GM12872 (cell line): ENCODE measurements around the gene DDX54.

ENCODE experiments used
- CTCF ChIP-seq: IDR thresholded peaks from 3 replicates; pipeline ENCODE4 v1.5.1; 2011; ENCODE audit warnings: low read depth, mild to moderate bottlenecking, low read length, moderate library complexity; ENCODE audit not compliant: insufficient read depth

The DDX54 gene

GRCh38 chr12:113221997-113222729, 36.9 kb upstream of the DDX54 start:
- no peak for TF ChIP-seq CTCF

DNA sequence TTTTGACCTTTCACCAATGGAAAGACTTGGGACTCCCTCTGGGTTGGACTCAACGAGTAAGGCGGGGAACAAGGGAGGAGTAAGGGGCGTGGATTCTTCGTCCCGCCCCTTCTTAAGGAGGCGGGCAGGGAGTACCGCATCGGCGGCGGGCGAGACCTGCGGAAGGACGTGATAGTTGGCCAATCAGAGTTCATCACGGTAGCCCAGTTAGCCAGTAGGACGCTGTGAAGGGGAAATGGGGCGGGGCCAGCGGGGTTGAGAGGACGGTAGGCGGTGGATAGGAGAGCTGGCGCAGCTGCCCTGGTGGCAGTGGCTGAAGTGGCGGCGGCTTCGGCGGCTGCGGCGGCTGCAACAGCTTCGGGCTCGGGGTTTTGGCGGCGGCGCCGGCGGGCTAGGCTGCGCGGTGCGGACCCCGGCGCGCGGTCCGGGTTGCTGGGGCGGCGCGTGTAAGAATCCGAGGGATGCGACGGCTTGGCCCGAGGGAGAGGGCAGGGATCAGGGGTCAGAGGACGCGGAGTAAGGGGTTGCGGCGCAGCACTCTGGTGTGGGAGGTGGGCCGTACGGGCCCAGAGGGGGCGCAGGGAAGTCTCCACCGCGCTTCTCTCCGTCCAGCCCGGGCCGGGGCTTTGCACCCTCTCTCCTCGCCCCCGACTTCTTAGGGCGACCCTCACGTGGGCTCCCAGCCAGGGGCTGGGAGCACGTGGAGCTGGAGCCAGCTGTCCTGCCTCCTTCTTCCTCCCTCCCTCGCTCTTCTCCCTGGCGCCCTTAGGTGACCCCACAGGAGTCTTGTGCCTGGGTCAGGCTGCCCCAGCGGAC, 36.1 kb upstream of the DDX54 start, which contains the start of gene TPCN1:
Gene TPCN1, plus strand, starts transcription at position 284 of the 816 bp plus-strand sequence. CDS start 5,389 bp downstream, outside the sequence.
- no peak for TF ChIP-seq CTCF

DNA sequence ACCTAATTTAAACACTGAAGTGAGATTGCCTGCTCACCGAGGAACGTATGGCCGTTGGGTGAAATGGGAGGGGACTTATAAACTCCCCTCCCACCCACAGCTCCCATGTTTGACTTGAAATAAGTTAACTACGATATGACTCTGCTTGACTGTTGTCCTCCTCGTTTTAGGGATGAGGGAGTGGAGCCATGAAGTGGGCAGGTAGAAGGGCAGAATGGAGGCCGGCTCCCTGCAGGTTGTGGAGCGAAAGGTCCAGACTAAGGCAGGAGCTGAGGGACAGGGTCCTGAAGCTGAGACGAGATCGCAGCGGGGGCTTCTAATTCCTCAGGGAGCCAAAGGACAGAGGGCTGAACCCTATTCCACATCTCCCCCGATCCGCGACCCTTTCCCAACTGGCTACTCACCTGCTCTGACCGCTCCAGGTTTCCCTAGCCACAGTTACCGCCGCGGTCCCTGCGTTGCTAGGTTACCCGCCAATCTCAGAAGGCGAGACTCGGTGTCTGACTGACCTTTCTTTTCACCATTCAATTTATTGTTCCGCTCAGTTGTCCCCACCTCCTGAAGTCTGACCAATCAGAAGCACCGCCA, 35.4 kb upstream of the DDX54 start:
- TF ChIP-seq CTCF = no peak

GRCh38 chr12:113216027-113216426, 30.7 kb upstream of the DDX54 start:
- no peak for TF ChIP-seq CTCF

DNA sequence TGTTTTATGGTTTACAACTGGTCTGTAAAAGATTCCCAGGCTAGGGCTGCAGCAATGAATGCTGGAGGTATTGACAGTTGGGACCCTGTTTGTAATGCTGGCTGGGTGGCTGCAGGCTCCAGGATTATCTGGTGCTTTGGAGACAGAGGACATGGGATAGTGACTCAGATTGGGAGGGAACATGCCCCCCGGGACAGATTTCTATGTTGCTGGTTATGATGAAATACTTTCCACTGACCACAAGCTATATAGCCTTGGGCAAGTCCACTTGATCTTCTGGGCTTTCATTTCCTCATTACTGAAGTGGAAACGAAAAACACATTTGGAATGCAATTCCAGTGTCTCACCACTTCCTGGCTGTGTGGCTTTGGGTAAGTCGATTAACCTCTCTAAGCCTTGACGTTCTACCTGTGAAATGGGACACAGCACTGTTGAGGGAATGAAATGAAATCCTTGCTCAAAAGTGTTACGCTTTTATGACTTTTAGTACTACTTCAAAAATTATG, 29.7 kb upstream of the DDX54 start:
- TF ChIP-seq CTCF = no peak

DNA sequence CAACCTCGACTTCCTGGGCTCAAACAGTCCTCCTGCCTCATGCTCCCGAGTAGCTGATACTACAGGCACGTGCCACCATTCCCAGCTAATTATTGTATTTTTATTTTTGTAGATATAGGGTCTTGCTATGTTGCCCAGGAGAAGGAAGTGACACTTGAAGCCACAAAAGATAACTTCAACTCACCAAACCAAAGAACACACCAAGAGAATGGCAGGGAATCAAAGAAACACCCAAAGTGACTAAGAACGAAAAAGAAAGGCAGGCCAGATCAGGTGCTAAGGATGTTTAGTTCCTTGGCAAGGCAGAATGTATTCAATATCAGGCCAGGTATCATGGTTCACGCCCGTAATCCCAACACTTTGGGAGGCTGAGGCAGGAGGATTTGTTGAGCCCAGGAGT, 25.9 kb upstream of the DDX54 start:
- no peak for TF ChIP-seq CTCF
